Measurements from ENCODE around the gene PRR11.
A peak's percentile ranks its signal among the peaks of the same experiment; 100 is the strongest.
"Not testable (repeated sequence)": the region's sequence is repeated elsewhere in the genome, so short reads cannot be mapped to it uniquely, and the experiment has no call there.

PRR11 gene

DNA sequence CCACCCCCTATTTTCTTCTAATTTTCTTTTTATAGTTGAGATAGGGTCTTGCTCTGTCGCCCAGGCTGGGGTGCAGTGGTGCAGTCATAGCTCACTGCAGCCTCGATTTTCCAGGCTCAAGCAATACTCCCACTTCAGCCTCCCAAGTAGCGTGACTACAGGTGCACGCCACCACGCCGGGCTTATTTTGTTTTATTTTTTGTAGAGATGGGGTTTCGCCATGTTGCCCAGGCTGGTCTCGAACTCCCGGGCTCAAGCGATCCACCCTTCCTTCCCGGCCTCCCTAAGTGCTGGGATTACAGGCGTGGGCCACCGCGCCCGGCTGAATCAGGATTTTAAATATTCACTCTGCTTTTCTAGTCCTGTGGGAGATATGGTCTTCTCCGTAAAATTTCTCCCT lies 63.8 kb downstream of the PRR11 start:
- DNase-seq (ENCODE audit: low read depth in 4 of 4, low spot score in 1 of 4) = no peak

DNA sequence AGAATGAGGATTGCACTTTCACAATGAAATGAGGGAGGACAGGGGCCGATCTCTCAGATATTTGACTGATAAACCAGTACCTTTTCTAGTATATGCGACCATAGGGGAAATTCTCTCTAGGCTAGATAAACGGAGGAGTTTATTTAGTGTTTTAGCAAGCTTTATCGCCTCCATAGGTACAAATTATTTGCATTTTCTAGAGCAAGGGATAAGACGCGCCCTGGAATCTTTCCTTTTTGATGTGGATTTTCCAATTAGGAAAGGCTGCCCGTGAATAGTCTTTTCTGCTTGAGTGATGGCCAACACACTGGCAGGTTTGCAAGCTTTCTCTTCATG lies 64.4 kb downstream of the PRR11 start:
- DNase-seq (ENCODE audit: low read depth in 4 of 4, low spot score in 1 of 4) = no peak

DNA sequence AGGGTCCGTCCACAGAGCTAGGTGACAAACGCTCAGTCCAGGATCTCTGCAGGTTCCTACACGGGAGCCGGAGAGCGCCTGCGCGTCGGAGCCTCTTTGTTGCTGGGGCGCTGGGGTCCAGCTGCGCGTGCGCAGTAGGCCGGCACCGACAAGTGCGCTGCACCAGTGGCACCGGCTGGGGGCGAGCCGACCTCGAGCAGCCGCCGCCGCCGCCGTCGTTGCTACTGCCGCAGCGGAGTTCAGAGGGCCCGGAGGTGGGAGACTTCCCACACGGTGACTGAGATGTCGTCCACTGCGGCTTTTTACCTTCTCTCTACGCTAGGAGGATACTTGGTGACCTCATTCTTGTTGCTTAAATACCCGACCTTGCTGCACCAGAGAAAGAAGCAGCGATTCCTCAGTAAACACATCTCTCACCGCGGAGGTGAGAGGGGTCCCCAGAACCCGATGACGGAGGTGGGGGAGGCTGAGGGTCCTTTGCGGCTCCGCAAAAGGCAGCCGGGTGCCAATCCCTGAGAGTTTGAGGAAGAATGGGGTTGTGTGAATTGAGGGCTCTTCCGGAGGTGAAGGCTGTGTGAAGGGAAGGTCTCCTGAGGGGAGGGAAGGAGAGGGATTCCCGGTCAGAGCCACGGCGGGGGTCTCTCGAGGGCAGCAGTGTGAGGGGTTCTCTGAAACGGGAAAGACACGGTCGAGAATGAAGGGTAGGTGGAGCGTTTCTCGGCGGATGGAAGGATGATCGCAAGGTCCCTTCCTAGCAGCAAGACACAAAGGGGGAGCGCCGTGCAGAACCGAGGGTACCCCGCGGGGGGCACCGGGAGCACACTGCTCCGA lies 65.0 kb downstream of the PRR11 start, which contains the start of gene GDPD1:
GDPD1 (plus strand) TSS at position 184 of the 831 bp plus-strand sequence; CDS start at position 283, 99 bp downstream.
- DNase-seq (ENCODE audit: low read depth in 4 of 4, low spot score in 1 of 4) = peak; percentile 91 to 95 (median 94)

DNA sequence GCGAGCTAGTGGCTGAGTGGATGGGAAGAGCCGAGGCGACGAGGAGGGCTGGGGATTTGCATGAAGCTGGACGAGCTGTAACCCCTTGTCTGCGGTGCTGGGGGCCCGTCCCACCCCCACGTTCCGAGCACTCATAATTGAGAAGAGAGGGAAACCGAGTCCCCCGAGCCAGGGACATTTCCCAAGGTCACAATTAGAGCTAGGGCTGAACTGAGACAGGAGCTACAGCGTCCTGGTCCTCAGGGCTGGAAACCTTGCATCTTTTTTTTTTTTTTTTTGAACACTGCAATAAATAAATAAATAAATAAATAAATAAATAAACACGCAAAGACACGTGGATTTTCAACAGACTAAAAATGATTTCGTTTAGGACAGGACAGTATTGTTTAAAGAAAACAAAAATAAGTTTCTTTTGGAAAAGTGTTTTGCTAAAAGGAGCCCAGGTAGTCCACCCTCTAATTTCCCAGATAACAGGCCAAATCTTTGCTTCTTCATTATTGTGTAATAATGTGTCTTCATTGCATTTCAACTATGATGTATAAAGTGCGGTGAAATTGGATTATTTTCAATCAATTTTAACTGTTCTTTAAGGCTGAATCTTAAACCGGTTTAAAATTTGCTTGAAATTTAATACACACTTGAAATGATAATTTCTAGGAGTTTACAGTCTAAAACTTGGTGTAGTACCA lies 65.8 kb downstream of the PRR11 start:
- DNase-seq (ENCODE audit: low read depth in 4 of 4, low spot score in 1 of 4) = no peak

DNA sequence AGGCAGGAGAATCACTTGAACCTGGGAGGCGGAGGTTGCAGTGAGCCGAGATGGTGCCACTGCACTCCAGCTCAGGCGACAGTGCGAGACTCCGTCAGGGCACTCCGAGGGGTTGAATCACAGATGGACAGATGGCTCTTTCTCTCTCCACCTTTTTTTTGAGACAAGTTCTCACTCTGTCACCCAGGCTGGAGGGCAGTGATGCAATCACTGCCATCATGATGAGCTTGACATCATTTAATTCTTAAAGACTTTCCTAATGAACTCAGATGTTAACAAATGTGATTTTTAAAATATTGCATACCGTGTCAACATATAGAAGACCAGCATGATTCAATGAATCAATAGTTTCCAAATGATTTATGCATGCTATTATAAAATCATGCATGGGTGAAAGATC lies 68.3 kb downstream of the PRR11 start:
- no peak for DNase-seq (ENCODE audit: low read depth in 4 of 4, low spot score in 1 of 4)

DNA sequence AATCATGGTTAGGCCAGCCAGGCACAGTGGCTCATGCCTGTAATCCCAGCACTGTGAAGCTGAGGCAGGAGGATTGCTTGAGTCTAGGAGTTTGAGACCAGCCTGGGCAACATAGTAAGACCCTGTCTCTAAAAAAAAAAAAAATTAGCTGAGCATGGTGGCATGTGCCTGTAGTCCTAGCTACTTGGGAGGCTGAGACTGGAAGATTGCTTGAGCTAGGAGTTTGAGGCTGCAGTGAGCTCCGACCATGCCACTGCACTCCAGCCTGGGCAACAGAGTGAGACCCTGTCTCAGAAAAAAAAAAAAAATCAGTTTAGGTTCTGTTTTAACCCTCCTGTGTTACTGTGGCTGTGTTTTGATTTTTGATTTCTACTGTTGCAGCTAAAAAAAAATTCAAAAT lies 73.0 kb downstream of the PRR11 start:
- DNase-seq (ENCODE audit: low read depth in 4 of 4, low spot score in 1 of 4) = not testable (repeated sequence)

DNA sequence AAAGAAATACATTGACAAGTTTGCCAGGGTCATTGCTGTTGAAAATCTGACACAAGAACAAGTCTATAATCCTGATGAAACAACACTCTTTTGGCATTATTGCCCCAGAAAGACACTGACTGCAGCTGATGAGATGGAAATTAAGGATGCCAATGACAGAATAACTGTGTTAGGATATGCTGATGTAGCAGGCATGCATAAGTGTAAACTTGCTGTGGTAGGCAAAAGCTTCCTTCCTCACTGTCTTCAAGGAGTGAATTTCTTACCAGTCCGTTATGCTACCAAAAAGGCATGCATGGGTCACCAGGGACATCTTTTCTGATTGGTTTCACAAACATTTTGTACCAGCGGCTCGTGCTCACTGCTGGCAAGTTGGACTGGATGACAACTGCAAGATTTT lies 75.2 kb downstream of the PRR11 start:
- DNase-seq (ENCODE audit: low read depth in 4 of 4, low spot score in 1 of 4) = no peak

DNA sequence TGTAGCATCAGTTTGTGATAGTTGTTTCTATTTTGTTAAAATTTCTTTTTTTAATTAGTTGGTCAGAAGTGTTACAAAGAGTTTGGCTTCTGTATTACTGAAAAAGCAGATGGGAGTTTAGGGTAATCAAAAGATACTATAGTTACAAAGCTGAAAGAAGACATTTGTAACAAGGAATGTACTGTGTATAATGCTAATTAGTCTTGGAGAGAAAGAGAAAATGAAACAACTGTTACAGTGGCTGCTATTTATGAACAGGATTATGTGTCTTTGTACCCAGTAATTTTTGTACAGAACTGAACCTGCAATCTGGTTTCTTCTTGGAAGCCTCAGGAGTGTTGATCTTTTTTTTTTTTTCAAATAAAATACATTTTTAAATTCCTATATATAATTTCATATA lies 79.1 kb downstream of the PRR11 start:
- no peak for DNase-seq (ENCODE audit: low read depth in 4 of 4, low spot score in 1 of 4)

DNA sequence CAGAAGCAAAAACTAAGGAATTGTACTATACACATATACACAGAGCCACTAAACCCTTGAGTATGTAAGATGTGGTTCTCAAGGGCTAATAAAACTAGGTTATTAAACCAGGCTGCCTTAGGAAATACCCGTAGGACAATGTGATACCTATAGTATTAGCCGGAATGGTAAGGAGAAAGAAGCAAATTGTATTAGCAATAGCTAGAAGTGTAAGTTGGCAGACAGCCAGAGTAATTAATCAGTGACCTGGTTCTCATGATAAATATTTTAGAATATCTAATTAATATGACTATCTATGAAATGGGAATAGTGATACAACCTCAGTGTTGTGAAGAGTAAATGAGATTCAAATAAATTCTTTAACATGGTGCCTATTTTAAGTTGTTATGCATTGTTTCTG lies 83.4 kb downstream of the PRR11 start:
- no peak for DNase-seq (ENCODE audit: low read depth in 4 of 4, low spot score in 1 of 4)

DNA sequence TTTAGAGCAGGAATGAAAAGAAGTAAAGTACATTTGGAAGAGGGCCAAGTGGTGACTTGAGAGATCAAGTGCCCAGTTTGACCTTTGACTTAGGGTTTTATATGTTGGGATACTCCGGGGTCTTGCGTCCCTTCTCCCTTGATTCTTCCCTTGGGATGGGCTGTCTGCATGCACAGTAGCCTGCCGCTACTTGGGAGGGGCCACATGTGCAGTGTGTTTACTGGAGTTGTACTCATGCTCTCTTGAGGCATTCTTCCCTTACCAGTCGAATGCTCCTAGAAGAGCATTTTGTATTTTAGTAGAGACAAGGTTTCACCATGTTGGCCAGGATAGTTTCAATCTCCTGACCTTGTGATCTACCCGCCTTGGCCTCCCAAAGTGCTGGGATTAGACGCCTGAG lies 88.5 kb downstream of the PRR11 start:
- no peak for DNase-seq (ENCODE audit: low read depth in 4 of 4, low spot score in 1 of 4)

All from stimulated activated CD4-positive, alpha-beta T cell treated with anti-CD3 and anti-CD28 coated beads, Interleukin-1b, Interleukin-23, amount 100 ng/mL, for 24 hours (primary cell).